IMR-90 (cell line): Measurements from ENCODE around the gene ITGA4. TPM values are rescaled to one million over a fixed set of nuclear protein-coding genes. Genes with fewer than 3 reads are reported as not detected.

Experiments used
- ATAC-seq: fragments of 200-7000 bp; cut with Tn5 transposase; 2 replicates; pipeline ENCODE4 v1.9.1; 2020; ENCODE audit warnings: low read depth, mild to moderate bottlenecking, moderate library complexity
- BruUV-seq: library from RNA; stranded (reverse); fragments of 400-500 nt; replicated peaks from 2 replicates; lab custom pipeline; 2021; lab: Mats Ljungman, UMichigan
- CTCF ChIA-PET: fragments of 300-600 bp; formaldehyde crosslinking; extraction: SDS; loops from one replicate; lab custom pipeline; 2021; ENCODE audit warnings: antibody characterized with exemption; lab: Yijun Ruan, JAX
- POLR2A ChIA-PET: fragments of 300-600 bp; sonication (Branson Sonifier 250); formaldehyde crosslinking; loops from one replicate; lab custom pipeline; 2022; ENCODE audit warnings: antibody characterized with exemption; ENCODE audit not compliant: unreplicated experiment; lab: Charles Lee
- DNase-seq: peaks from one replicate; pipeline ENCODE4 v3.0.0; 2013
- H2AFZ ChIP-seq: replicated peaks from 2 replicates; pipeline ENCODE3; 2013; ENCODE audit warnings: low read length, mild to moderate bottlenecking; ENCODE audit not compliant: poor library complexity
- H2AK5ac ChIP-seq: 2 replicates; pipeline ENCODE4 v1.6.1; 2013; ENCODE audit warnings: low read depth, low read length, inconsistent platforms
- H2AK9ac ChIP-seq: replicated peaks from 2 replicates; pipeline ENCODE3; 2013; ENCODE audit warnings: mild to moderate bottlenecking, low read depth, low read length, moderate library complexity; ENCODE audit not compliant: poor library complexity
- H2BK120ac ChIP-seq: 2 replicates; pipeline ENCODE4 v1.6.1; 2013; ENCODE audit warnings: low read depth, low read length, inconsistent platforms
- H2BK15ac ChIP-seq: 3 replicates; pipeline ENCODE4 v1.6.1; 2013; ENCODE audit warnings: low read depth, low read length, inconsistent platforms
- H2BK20ac ChIP-seq: 2 replicates; pipeline ENCODE4 v1.6.1; 2013; ENCODE audit warnings: low read depth, mild to moderate bottlenecking, inconsistent platforms, low read length, moderate library complexity
- H2BK5ac ChIP-seq: 2 replicates; pipeline ENCODE4 v1.6.1; 2013; ENCODE audit warnings: mild to moderate bottlenecking, low read depth, low read length, inconsistent platforms; ENCODE audit not compliant: poor library complexity, severe bottlenecking
- H3K14ac ChIP-seq: replicated peaks from 2 replicates; pipeline ENCODE4 v1.6.1; 2013; ENCODE audit warnings: low read depth, low read length, inconsistent platforms
- H3K18ac ChIP-seq: 2 replicates; pipeline ENCODE4 v1.6.1; 2013; ENCODE audit warnings: low read depth, low read length, control low read depth
- H3K23ac ChIP-seq: 2 replicates; pipeline ENCODE4 v1.6.1; 2013; ENCODE audit warnings: low read depth, low read length, inconsistent platforms
- H3K27ac ChIP-seq: 2 replicates; pipeline ENCODE4 v1.5.1; 2013; ENCODE audit warnings: mild to moderate bottlenecking, control low read depth, low read length; ENCODE audit not compliant: insufficient read depth
- H3K27me3 ChIP-seq: 2 replicates; pipeline ENCODE4 v1.6.1; 2013; ENCODE audit warnings: low read length; ENCODE audit not compliant: control insufficient read depth, insufficient read depth
- H3K36me3 ChIP-seq: 2 replicates; pipeline ENCODE4 v1.6.1; 2013; ENCODE audit warnings: low read length, mixed read lengths; ENCODE audit not compliant: control insufficient read depth, insufficient read depth
- H3K4ac ChIP-seq: 2 replicates; pipeline ENCODE4 v1.6.1; 2013; ENCODE audit warnings: low read depth, low read length, inconsistent platforms
- H3K4me1 ChIP-seq: 2 replicates; pipeline ENCODE4 v1.6.1; 2013; ENCODE audit warnings: low read length, mixed read lengths; ENCODE audit not compliant: control insufficient read depth, insufficient read depth
- H3K4me2 ChIP-seq: 2 replicates; pipeline ENCODE4 v1.6.1; 2013; ENCODE audit warnings: low read depth, mild to moderate bottlenecking, control low read depth, low read length, moderate library complexity
- H3K4me3 ChIP-seq: 2 replicates; pipeline ENCODE4 v1.5.1; 2013; ENCODE audit warnings: low read depth, mild to moderate bottlenecking, control low read depth, low read length, moderate library complexity; ENCODE audit not compliant: insufficient read depth
- H3K56ac ChIP-seq: 2 replicates; pipeline ENCODE4 v1.6.1; 2013; ENCODE audit warnings: low read length, inconsistent platforms; ENCODE audit not compliant: insufficient read depth; ENCODE audit errors: extremely low read depth
- H3K79me1 ChIP-seq, 2 experiments: 2 replicates each; pipeline ENCODE4 v1.6.1; 2013; ENCODE audit warnings: low read length in 2 of 2, inconsistent platforms in 1 of 2, low read depth in 1 of 2
- H3K9ac ChIP-seq: 2 replicates; pipeline ENCODE4 v1.6.1; 2013; ENCODE audit warnings: low read depth, low read length, control low read depth
- H3K9me1 ChIP-seq: 2 replicates; pipeline ENCODE4 v1.6.1; 2013; ENCODE audit warnings: low read length, inconsistent platforms; ENCODE audit not compliant: insufficient read depth
- H3K9me3 ChIP-seq: 2 replicates; pipeline ENCODE4 v1.6.1; 2013; ENCODE audit warnings: low read length; ENCODE audit not compliant: control insufficient read depth, insufficient read depth
- H4K20me1 ChIP-seq: 2 replicates; pipeline ENCODE4 v1.6.1; 2013; ENCODE audit warnings: low read length, inconsistent platforms; ENCODE audit not compliant: insufficient read depth
- H4K5ac ChIP-seq: 2 replicates; pipeline ENCODE4 v1.6.1; 2013; ENCODE audit warnings: mild to moderate bottlenecking, low read depth, low read length, control low read depth
- H4K8ac ChIP-seq, 2 experiments: 2 replicates each; pipeline ENCODE4 v1.6.1; 2013; ENCODE audit warnings: low read depth in 2 of 2, low read length in 2 of 2, control low read depth in 1 of 2, inconsistent platforms in 1 of 2
- H4K91ac ChIP-seq: 2 replicates; pipeline ENCODE4 v1.6.1; 2013; ENCODE audit warnings: low read depth, low read length, inconsistent platforms; ENCODE audit not compliant: insufficient read depth
- BHLHE40 ChIP-seq: fragments of 150-350 bp; IDR thresholded peaks from 2 replicates; pipeline ENCODE4 v1.6.1; 2016; ENCODE audit warnings: mild to moderate bottlenecking, low read depth, low read length
- CEBPB ChIP-seq: IDR thresholded peaks from 2 replicates; pipeline ENCODE4 v1.6.1; 2012; ENCODE audit warnings: low read depth, low read length, improper control_type of control experiment
- CHD1 ChIP-seq: IDR thresholded peaks from 2 replicates; pipeline ENCODE4 v1.6.1; 2012; ENCODE audit warnings: low read depth, low read length, improper control_type of control experiment
- CTCF ChIP-seq: conservative IDR thresholded peaks from 2 replicates; pipeline ENCODE4 v1.5.1; 2012; ENCODE audit warnings: mild to moderate bottlenecking, low read depth, low read length, improper control_type of control experiment
- ELK1 ChIP-seq: fragments of 150-350 bp; IDR thresholded peaks from 2 replicates; pipeline ENCODE4 v1.6.1; 2016; ENCODE audit warnings: low read depth, mild to moderate bottlenecking, low read length, moderate library complexity, borderline replicate concordance
- FOS ChIP-seq: fragments of 150-350 bp; IDR thresholded peaks from 2 replicates; pipeline ENCODE4 v1.6.1; 2016; ENCODE audit warnings: low read depth, low read length
- MAFK ChIP-seq: IDR thresholded peaks from 2 replicates; pipeline ENCODE4 v1.6.1; 2012; ENCODE audit warnings: low read depth, low read length, improper control_type of control experiment
- MAZ ChIP-seq: IDR thresholded peaks from 2 replicates; pipeline ENCODE4 v1.6.1; 2012; ENCODE audit warnings: low read depth, mild to moderate bottlenecking, low read length, improper control_type of control experiment, moderate library complexity, borderline replicate concordance
- MXI1 ChIP-seq: IDR thresholded peaks from 2 replicates; pipeline ENCODE4 v1.6.1; 2012; ENCODE audit warnings: low read depth, mild to moderate bottlenecking, low read length, moderate library complexity, borderline replicate concordance
- NFE2L2 ChIP-seq: fragments of 150-350 bp; IDR thresholded peaks from 2 replicates; pipeline ENCODE4 v1.6.1; 2016; ENCODE audit warnings: low read depth, mild to moderate bottlenecking, low read length
- POLR2A ChIP-seq: IDR thresholded peaks from 2 replicates; pipeline ENCODE4 v1.6.1; 2012; ENCODE audit warnings: mild to moderate bottlenecking, low read depth, low read length
- RAD21 ChIP-seq: IDR thresholded peaks from 2 replicates; pipeline ENCODE4 v1.6.1; 2012; ENCODE audit warnings: low read length, improper control_type of control experiment
- RCOR1 ChIP-seq: IDR thresholded peaks from 2 replicates; pipeline ENCODE4 v1.6.1; 2012; ENCODE audit warnings: mild to moderate bottlenecking, low read length, improper control_type of control experiment; ENCODE audit not compliant: insufficient replicate concordance
- RFX5 ChIP-seq: IDR thresholded peaks from 2 replicates; pipeline ENCODE4 v1.8.0; 2012; ENCODE audit warnings: low read depth, mild to moderate bottlenecking, low read length, moderate library complexity
- SMC3 ChIP-seq: fragments of 150-350 bp; IDR thresholded peaks from 2 replicates; pipeline ENCODE4 v1.6.1; 2016; ENCODE audit warnings: low read depth, mild to moderate bottlenecking, antibody characterized with exemption, low read length, moderate library complexity
- USF2 ChIP-seq: fragments of 150-350 bp; IDR thresholded peaks from 2 replicates; pipeline ENCODE4 v1.6.1; 2017; ENCODE audit warnings: mild to moderate bottlenecking, antibody characterized with exemption, low read length, low read depth
- WGBS, 2 experiments: methylation state at CpG; one replicate each; pipeline versions ENCODE4 v1.1.5 to v1.1.7; 2013; ENCODE audit warnings: missing lambda C conversion rate in 2 of 2; ENCODE audit not compliant: insufficient read length in 1 of 2; ENCODE audit errors: extremely low coverage in 2 of 2; 5-methylcytosine and 5-hydroxymethylcytosine counted together
- dilution Hi-C: fragments of 300-500 bp; cut with HindIII; formaldehyde crosslinking; loops from one replicate; pipeline ENCODE4 v1.14.3; 2018; ENCODE audit warnings: low sequenced_read_pairs; ENCODE audit not compliant: unreplicated experiment
- in situ Hi-C: fragments of 300-500 bp; cut with MboI; formaldehyde crosslinking; loops from 3 replicates; pipeline ENCODE4 v1.14.3; 2019; ENCODE audit warnings: low sequenced_read_pairs, inconsistent platforms, mixed read lengths
- intact Hi-C: fragments of 100-400 bp; cut with micrococcal nuclease; formaldehyde crosslinking; loops from 2 replicates; pipeline ENCODE4 v1.10.0; 2022
- polyA plus RNA-seq, 3 experiments: library from polyadenylated mRNA; depleted of rRNA; stranded (reverse); fragments of >200 nt; gene quantifications; 2 replicates each; pipeline ENCODE4 v1.2.3, GENCODE V29; 2012; ENCODE audit warnings: low replicate concordance in 1 of 3
- total RNA-seq: library from RNA; depleted of rRNA; stranded (reverse); fragments of >200 nt; gene quantifications from 2 replicates; pipeline ENCODE4 v1.2.3, GENCODE V29; 2012

The ITGA4 gene
- total and polyA plus RNA-seq, 2 of the 4 experiments (the other 2 are of a cell fraction) = 6.9 to 13.6 TPM

GRCh38 chr2:181536730-181537129, 79.5 kb downstream of the ITGA4 start:
- ATAC-seq (no peak), DNase-seq (no peak)
- Histone ChIP-seq H4K20me1 (no peaks in the 10 kb centered on the region), H3K36me3 (no peaks in the 10 kb centered on the region), H4K5ac (no peak overlapping the region), H2BK120ac (no peak overlapping the region), H2AFZ (no peak overlapping the region), H3K4me3 (no peak overlapping the region), H3K9ac (no peak overlapping the region), H3K18ac (no peak overlapping the region), H2BK5ac (no peak overlapping the region), H3K27ac (no peak overlapping the region), H4K8ac (no peak overlapping the region), H3K4me1 (no peaks in the 10 kb centered on the region), H3K14ac (no peak overlapping the region), H2AK9ac (no peak overlapping the region), H3K9me1 (no peaks in the 10 kb centered on the region), H4K91ac (no peak overlapping the region), H2AK5ac (no peak overlapping the region), H3K27me3 (no peaks in the 10 kb centered on the region), H3K79me1 (no peaks in the 10 kb centered on the region), H3K4ac (no peak overlapping the region), H2BK20ac (no peak overlapping the region), H2BK15ac (no peak overlapping the region), H3K56ac (no peak overlapping the region), H3K23ac (no peak overlapping the region), H3K4me2 (no peak overlapping the region), H3K9me3 (no peaks in the 10 kb centered on the region)
- POLR2A ChIA-PET = no interaction called here
- CTCF ChIA-PET = no interaction called here
- no TSS peak for BruUV-seq
- TF ChIP-seq MXI1 = no peak
- no peak for TF ChIP-seq CTCF
- no peak for TF ChIP-seq MAFK
- TF ChIP-seq BHLHE40 = no peak
- TF ChIP-seq RCOR1 = no peak
- TF ChIP-seq RAD21 = no peak
- TF ChIP-seq POLR2A = no peak
- TF ChIP-seq RFX5 = no peak
- no peak for TF ChIP-seq CHD1
- TF ChIP-seq ELK1 = no peak
- TF ChIP-seq FOS = no peak
- no peak for TF ChIP-seq CEBPB
- TF ChIP-seq SMC3 = no peak
- no peak for TF ChIP-seq MAZ
- TF ChIP-seq NFE2L2 = no peak
- no peak for TF ChIP-seq USF2
- in situ Hi-C loops = no loop called here
- dilution Hi-C loops = no loop called here
- intact Hi-C loops = no loop called here
- WGBS, 2 experiments = no CpG with 5 or more reads among the region's 2 CpGs
